PC-3 (cell line): ENCODE data around the gene PRR5.

ENCODE experiments used
- CTCF ChIP-seq: fragments of 300-600 bp; sonication (generic); conservative IDR thresholded peaks from 2 replicates; pipeline ENCODE4 v1.5.1; 2017; ENCODE audit warnings: antibody characterized with exemption, low read depth, mild to moderate bottlenecking, low read length
- EZH2 ChIP-seq: fragments of 300-600 bp; sonication (generic); IDR thresholded peaks from one replicate; pipeline ENCODE4 v1.6.1; 2017; ENCODE audit warnings: antibody characterized with exemption, mild to moderate bottlenecking, low read length; ENCODE audit not compliant: unreplicated experiment
- EZH2phosphoT487 ChIP-seq: fragments of 300-600 bp; sonication (generic); IDR thresholded peaks from 2 replicates; pipeline ENCODE4 v1.6.1; 2018; ENCODE audit warnings: mild to moderate bottlenecking, antibody characterized with exemption, low read length, borderline replicate concordance

GRCh38 chr22:44707178-44707577 lies 5.2 kb downstream of the PRR5 start:
- TF ChIP-seq CTCF (no peak), EZH2 (no peak), EZH2phosphoT487 (no peak)
